ENCODE measurements around the gene DCAF12L2. TPM values are rescaled to one million over a fixed set of nuclear protein-coding genes. Genes with fewer than 3 reads are reported as not detected.
A peak's percentile ranks its signal among the peaks of the same experiment; 100 is the strongest.
"Not testable (repeated sequence)": the region's sequence is repeated elsewhere in the genome, so short reads cannot be mapped to it uniquely, and the experiment has no call there.

DCAF12L2 gene
- total RNA-seq (under 1 TPM in 1 of 2 donors, not detected in 1; 0.27 TPM), polyA plus RNA-seq (not detected)
- long read RNA-seq, donor 1, partial matches to known transcripts, result 0 of 1 reads
- long read RNA-seq, donor 1, other reads (novel, unspliced or antisense), result 0 of 1 reads
- long read RNA-seq, donor 2, result 0 reads

DNA sequence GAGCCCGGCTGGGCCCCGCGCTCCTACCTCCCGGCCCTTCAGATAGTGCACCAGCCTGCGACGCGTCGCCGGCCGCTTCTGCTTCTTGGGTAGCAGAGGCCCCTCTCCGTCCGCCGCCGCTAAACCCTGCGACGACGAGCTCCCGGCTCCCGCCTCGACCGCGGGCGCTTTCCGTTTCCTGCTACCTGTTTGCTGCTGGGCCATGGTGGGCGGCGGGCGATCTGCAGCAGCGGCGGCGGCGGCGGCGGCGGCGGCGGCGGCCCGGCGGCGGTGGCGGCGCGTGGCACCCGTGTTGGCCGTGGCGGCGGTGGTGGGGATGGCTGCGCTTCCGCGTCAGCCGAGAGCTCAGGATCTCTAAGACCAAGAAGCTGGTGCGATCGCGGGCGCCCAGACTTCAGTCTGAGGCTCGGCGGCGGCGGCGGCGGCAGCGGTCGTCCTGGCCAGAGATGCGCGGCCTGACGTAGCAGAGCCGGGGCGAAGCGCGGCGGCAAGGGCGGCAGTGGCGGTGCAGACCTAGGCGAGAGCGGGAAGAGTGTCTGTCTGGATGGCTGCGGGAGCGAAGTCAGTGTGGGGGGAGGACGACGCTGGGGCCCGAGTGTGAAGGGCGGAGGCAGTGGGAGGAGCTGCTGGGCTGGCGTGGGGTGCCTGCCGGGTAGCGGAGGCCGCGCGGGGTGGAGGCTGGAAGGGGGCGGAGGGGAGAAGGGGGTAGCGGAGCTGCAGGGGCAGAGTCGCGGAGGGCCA lies at the start of gene DCAF12L2:
DCAF12L2 (minus strand) TSS at position 569 of the 741 bp plus-strand sequence; CDS start at position 204, 365 bp downstream.
- H3K27ac ChIP-seq (ENCODE audit: low read depth in 1 of 2, low read length in 2 of 2), result no peak within 1 kb of the TSS
- intact Hi-C loops (cut with DNase I), result no loop called here
- 4 to 35% methylated on average over 88 to 91 of the region's 91 CpGs for WGBS, 2 donors

DNA sequence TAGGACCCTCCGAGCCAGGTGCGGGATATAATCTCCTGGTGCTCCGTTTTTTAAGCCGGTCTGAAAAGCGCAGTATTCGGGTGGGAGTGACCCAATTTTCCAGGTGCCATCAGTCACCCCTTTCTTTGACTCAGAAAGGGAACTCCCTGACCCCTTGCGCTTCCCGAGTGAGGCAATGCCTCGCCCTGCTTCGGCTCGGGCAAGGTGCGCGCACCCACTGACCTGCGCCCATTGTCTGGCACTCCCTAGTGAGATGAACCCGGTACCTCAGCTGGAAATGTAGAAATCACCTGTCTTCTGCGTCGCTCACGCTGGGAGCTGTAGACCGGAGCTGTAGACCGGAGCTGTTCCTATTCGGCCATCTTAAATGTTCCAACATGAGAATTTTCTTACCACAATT lies 24.8 kb upstream of the DCAF12L2 start:
- DNase-seq; intact Hi-C loops (cut with DNase I); H3K9me3 ChIP-seq (ENCODE audit: control insufficient read depth, low read length); H3K4me3 ChIP-seq (ENCODE audit: low read length in 2 of 2); ATAC-seq (ENCODE audit: low FRiP score); H3K27me3 ChIP-seq (ENCODE audit: control insufficient read depth in 1 of 2, insufficient read depth in 2 of 2, low read length in 1 of 2); H3K4me1 ChIP-seq (ENCODE audit: control insufficient read depth in 1 of 2, insufficient read depth in 2 of 2, low read length in 2 of 2); H3K36me3 ChIP-seq (ENCODE audit: control insufficient read depth in 1 of 2, insufficient read depth in 2 of 2, low read length in 1 of 2); H3K27ac ChIP-seq (ENCODE audit: low read depth in 1 of 2, low read length in 2 of 2): not testable (repeated sequence)
- 90 to 94% methylated on average over 21 of the region's 21 CpGs for WGBS, 2 donors

More for the DNA sequence above, at the start of gene DCAF12L2:
- Histone ChIP-seq H3K27me3 (ENCODE audit: control insufficient read depth in 1 of 2, insufficient read depth in 2 of 2, low read length in 1 of 2) (no peaks in the 10 kb centered on the region), H3K9me3 (ENCODE audit: control insufficient read depth, low read length) (no peaks in the 10 kb centered on the region), H3K4me3 (ENCODE audit: low read length in 2 of 2) (peak within 1 kb of the TSS in 1 of 2 donors; percentile 3), H3K36me3 (ENCODE audit: control insufficient read depth in 1 of 2, insufficient read depth in 2 of 2, low read length in 1 of 2) (no peaks in the 10 kb centered on the region), H3K4me1 (ENCODE audit: control insufficient read depth in 1 of 2, insufficient read depth in 2 of 2, low read length in 2 of 2) (no peaks in the 10 kb centered on the region)
- no peak for ATAC-seq (ENCODE audit: low FRiP score)
- DNase-seq, result peak in 1 of 2 donors; percentile 73

DNA sequence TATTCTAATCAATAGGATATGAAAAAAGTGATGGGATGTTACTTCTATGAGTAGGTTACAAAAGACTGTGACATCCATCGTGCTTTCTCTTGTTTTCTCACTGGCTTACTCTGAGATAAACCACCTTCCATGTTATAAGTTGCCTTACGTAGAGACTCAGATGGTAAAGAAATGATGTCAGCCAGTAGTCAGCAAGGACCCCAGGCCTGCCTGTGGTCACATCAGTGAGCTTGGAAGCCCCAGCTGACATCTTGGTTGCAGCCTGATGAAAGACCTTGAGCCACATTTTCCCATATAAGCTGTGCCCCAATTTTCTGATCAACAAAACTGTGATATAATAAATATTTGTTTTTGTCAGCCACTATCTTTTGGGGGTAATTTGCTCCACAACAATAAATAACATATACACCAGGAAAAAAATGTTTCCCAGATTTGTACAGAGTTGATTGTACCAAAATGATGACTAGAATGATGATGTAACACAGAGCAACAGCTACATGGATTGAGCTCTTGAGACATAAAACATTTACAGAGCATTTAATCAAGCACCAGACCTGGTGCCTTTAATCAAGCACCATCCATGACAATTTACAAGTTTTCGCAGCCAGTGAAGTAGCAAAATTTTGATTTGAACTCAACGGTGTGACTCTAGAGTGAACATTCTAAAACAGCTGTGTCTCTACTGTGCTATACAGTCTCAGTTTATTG lies 11.2 kb upstream of the DCAF12L2 start:
- Histone ChIP-seq H3K4me1 (ENCODE audit: control insufficient read depth in 1 of 2, insufficient read depth in 2 of 2, low read length in 2 of 2) (no peaks in the 10 kb centered on the region), H3K4me3 (ENCODE audit: low read length in 2 of 2) (no peak overlapping the region), H3K9me3 (ENCODE audit: control insufficient read depth, low read length) (no peaks in the 10 kb centered on the region), H3K27me3 (ENCODE audit: control insufficient read depth in 1 of 2, insufficient read depth in 2 of 2, low read length in 1 of 2) (no peaks in the 10 kb centered on the region), H3K36me3 (ENCODE audit: control insufficient read depth in 1 of 2, insufficient read depth in 2 of 2, low read length in 1 of 2) (no peaks in the 10 kb centered on the region), H3K27ac (ENCODE audit: low read depth in 1 of 2, low read length in 2 of 2) (no peak overlapping the region)
- ATAC-seq (ENCODE audit: low FRiP score) (no peak), DNase-seq (no peak)
- 69 to 89% methylated on average over 4 of the region's 4 CpGs for WGBS, 2 donors
- intact Hi-C loops (cut with DNase I), result loop anchor here in 1 of 2 donors (10.0 kb wide), 1 partner anchor 152 kb away; no protein-coding TSS in a partner anchor

DNA sequence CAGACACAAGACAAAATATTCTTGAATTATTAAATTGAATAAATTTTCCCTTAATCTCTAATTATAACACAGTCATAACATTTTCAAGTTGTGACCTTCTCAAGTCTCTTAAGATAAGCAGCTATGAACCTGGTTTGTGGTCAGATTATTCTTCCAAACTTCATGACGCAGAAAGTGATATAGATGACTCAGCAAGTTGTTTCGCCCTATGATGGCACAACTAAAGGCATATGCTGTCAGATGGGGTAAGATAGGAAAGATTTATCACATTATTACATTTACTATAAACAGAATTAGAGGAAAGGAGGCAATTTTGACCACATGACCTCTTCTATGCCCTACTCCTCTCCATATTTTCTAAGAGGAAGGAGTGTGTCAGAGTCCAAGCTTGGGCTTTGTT lies 4.6 kb upstream of the DCAF12L2 start:
- intact Hi-C loops (cut with DNase I), result loop anchor here in 1 of 2 donors (10.0 kb wide), 1 partner anchor 146 kb away; no protein-coding TSS in a partner anchor
- H3K4me3 ChIP-seq (ENCODE audit: low read length in 2 of 2), result no peak overlapping the region
- no peaks in the 10 kb centered on the region for H3K27me3 ChIP-seq (ENCODE audit: control insufficient read depth in 1 of 2, insufficient read depth in 2 of 2, low read length in 1 of 2)
- H3K9me3 ChIP-seq (ENCODE audit: control insufficient read depth, low read length), result no peaks in the 10 kb centered on the region
- no peaks in the 10 kb centered on the region for H3K4me1 ChIP-seq (ENCODE audit: control insufficient read depth in 1 of 2, insufficient read depth in 2 of 2, low read length in 2 of 2)
- no peak overlapping the region for H3K27ac ChIP-seq (ENCODE audit: low read depth in 1 of 2, low read length in 2 of 2)
- H3K36me3 ChIP-seq (ENCODE audit: control insufficient read depth in 1 of 2, insufficient read depth in 2 of 2, low read length in 1 of 2), result no peaks in the 10 kb centered on the region
- ATAC-seq (ENCODE audit: low FRiP score) (no peak), DNase-seq (no peak)
- WGBS, 2 donors, result 53 to 58% methylated on average over 2 of the region's 2 CpGs

DNA sequence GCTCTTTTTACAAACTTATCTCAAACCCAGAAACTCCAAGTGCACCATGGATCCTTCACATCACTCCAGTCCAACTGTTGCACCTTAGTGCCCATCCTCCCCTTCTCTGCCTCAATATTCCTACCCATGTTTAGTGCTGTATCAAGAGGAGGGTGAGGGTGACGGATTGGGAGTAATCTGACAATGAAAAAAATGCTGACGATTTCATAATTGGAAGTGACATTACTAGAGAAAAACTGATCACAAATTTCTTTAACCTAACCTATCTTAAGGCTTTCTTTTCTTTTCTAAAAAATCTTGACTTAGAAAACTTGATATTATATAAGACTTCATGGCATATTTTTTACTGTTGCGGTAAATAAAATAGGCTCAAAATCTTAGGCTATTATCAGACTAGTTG lies 1.5 kb upstream of the DCAF12L2 start:
- no peak overlapping the region for H3K4me3 ChIP-seq (ENCODE audit: low read length in 2 of 2)
- H3K4me1 ChIP-seq (ENCODE audit: control insufficient read depth in 1 of 2, insufficient read depth in 2 of 2, low read length in 2 of 2), result no peaks in the 10 kb centered on the region
- H3K27ac ChIP-seq (ENCODE audit: low read depth in 1 of 2, low read length in 2 of 2), result no peak overlapping the region
- no peaks in the 10 kb centered on the region for H3K27me3 ChIP-seq (ENCODE audit: control insufficient read depth in 1 of 2, insufficient read depth in 2 of 2, low read length in 1 of 2)
- H3K36me3 ChIP-seq (ENCODE audit: control insufficient read depth in 1 of 2, insufficient read depth in 2 of 2, low read length in 1 of 2), result no peaks in the 10 kb centered on the region
- DNase-seq (no peak), ATAC-seq (ENCODE audit: low FRiP score) (no peak)
- intact Hi-C loops (cut with DNase I), result no loop called here
- no peaks in the 10 kb centered on the region for H3K9me3 ChIP-seq (ENCODE audit: control insufficient read depth, low read length)
- 69 to 90% methylated on average over 3 of the region's 3 CpGs for WGBS, 2 donors

DNA sequence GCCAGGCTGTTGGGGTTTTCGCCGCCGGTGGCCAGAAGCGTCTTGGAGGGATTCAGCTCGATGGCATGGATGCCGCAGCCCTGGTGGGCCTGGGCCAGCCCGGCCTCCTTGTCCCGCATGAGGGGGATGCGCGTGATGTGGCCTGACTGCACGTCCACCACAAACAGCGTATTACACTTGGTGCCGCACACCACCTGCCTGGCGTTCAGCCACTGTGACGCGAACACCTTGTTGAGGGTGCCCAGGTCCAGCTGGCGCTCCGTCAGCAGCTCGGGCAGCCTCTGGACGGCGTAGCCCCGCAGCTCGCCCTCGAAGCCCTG lies 728 bp downstream of the DCAF12L2 start:
- H3K4me1 ChIP-seq (ENCODE audit: control insufficient read depth in 1 of 2, insufficient read depth in 2 of 2, low read length in 2 of 2), result no peaks in the 10 kb centered on the region
- intact Hi-C loops (cut with DNase I), result no loop called here
- H3K36me3 ChIP-seq (ENCODE audit: control insufficient read depth in 1 of 2, insufficient read depth in 2 of 2, low read length in 1 of 2), result no peaks in the 10 kb centered on the region
- H3K27ac ChIP-seq (ENCODE audit: low read depth in 1 of 2, low read length in 2 of 2), result no peak overlapping the region
- H3K27me3 ChIP-seq (ENCODE audit: control insufficient read depth in 1 of 2, insufficient read depth in 2 of 2, low read length in 1 of 2), result no peaks in the 10 kb centered on the region
- DNase-seq, result no peak
- H3K4me3 ChIP-seq (ENCODE audit: low read length in 2 of 2), result no peak overlapping the region
- no peaks in the 10 kb centered on the region for H3K9me3 ChIP-seq (ENCODE audit: control insufficient read depth, low read length)
- ATAC-seq (ENCODE audit: low FRiP score), result no peak
- 57 to 70% methylated on average over 24 of the region's 24 CpGs for WGBS, 2 donors

DNA sequence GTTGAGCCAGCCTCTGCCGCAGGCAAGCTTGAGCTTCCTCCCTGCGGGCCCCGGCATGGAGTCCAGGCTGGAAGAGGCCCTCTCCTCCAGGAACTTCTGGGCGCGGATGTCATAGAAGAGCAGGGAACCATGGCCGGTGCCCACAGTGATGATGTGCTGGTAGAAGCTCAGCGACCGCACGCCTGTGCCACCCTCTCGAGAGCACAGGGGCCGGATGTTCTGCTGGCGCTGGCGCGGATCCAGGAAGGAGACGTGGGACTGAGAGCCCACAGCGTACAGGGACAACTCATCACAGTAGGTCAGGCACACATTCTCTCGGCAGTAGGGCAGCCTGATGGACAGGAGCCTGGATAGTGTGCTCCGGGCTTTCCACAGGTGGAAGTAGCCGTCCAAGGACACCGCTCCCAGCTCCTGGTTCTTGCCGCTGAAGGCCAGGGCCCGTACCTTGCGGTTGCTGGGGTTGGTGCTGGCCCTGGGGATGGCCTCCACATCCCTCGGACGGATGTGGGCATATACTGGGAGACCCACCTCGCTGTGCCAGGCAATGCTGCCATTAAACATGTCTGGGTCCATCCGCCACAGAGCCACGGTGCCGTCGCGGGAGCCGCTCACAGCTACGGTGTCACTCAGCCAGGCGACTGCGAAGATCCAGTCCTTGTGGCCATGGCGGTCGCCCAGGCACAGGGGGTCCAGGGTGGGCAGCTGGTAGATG lies 1.2 kb downstream of the DCAF12L2 start:
- Histone ChIP-seq H3K4me1 (ENCODE audit: control insufficient read depth in 1 of 2, insufficient read depth in 2 of 2, low read length in 2 of 2) (no peaks in the 10 kb centered on the region), H3K27me3 (ENCODE audit: control insufficient read depth in 1 of 2, insufficient read depth in 2 of 2, low read length in 1 of 2) (no peaks in the 10 kb centered on the region), H3K9me3 (ENCODE audit: control insufficient read depth, low read length) (no peaks in the 10 kb centered on the region), H3K36me3 (ENCODE audit: control insufficient read depth in 1 of 2, insufficient read depth in 2 of 2, low read length in 1 of 2) (no peaks in the 10 kb centered on the region), H3K4me3 (ENCODE audit: low read length in 2 of 2) (no peak overlapping the region), H3K27ac (ENCODE audit: low read depth in 1 of 2, low read length in 2 of 2) (no peak overlapping the region)
- peak; percentile 8 for ATAC-seq (ENCODE audit: low FRiP score)
- intact Hi-C loops (cut with DNase I), result no loop called here
- DNase-seq, result peak; percentile 38 to 75
- WGBS, 2 donors, result 91 to 97% methylated on average over 37 of the region's 37 CpGs

DNA sequence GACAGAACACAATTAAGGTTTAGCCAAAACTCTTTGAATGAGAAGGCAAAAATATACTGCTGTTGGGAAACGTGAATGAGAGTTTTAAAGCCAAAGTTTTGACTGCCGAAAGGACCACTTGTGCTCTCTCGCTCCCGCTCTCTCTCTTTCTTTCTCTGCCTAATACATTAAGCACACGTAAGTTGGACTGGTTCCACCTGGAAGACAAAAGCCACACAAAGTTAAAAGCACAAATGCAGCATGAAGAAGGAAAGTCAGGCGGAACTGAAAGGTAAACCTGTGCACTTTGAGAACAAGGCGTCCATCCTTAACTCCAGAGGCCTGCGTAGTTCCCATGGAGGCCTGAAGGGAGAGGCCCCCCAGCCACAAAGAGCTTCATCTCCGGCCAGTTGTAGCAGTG lies 1.9 kb downstream of the DCAF12L2 start:
- 77 to 84% methylated on average over 9 of the region's 9 CpGs for WGBS, 2 donors
- intact Hi-C loops (cut with DNase I), result no loop called here
- no peak for ATAC-seq (ENCODE audit: low FRiP score)
- DNase-seq, result no peak
- no peaks in the 10 kb centered on the region for H3K9me3 ChIP-seq (ENCODE audit: control insufficient read depth, low read length)
- H3K4me3 ChIP-seq (ENCODE audit: low read length in 2 of 2), result no peak overlapping the region
- no peaks in the 10 kb centered on the region for H3K27me3 ChIP-seq (ENCODE audit: control insufficient read depth in 1 of 2, insufficient read depth in 2 of 2, low read length in 1 of 2)
- H3K27ac ChIP-seq (ENCODE audit: low read depth in 1 of 2, low read length in 2 of 2), result no peak overlapping the region
- no peaks in the 10 kb centered on the region for H3K4me1 ChIP-seq (ENCODE audit: control insufficient read depth in 1 of 2, insufficient read depth in 2 of 2, low read length in 2 of 2)
- H3K36me3 ChIP-seq (ENCODE audit: control insufficient read depth in 1 of 2, insufficient read depth in 2 of 2, low read length in 1 of 2), result no peaks in the 10 kb centered on the region

Measured in aorta (tissue), 5 donors.